ENCODE results near the gene BTBD9.
"Not testable (repeated sequence)": the region's sequence is repeated elsewhere in the genome, so short reads cannot be mapped to it uniquely, and the experiment has no call there.

The BTBD9 gene

DNA sequence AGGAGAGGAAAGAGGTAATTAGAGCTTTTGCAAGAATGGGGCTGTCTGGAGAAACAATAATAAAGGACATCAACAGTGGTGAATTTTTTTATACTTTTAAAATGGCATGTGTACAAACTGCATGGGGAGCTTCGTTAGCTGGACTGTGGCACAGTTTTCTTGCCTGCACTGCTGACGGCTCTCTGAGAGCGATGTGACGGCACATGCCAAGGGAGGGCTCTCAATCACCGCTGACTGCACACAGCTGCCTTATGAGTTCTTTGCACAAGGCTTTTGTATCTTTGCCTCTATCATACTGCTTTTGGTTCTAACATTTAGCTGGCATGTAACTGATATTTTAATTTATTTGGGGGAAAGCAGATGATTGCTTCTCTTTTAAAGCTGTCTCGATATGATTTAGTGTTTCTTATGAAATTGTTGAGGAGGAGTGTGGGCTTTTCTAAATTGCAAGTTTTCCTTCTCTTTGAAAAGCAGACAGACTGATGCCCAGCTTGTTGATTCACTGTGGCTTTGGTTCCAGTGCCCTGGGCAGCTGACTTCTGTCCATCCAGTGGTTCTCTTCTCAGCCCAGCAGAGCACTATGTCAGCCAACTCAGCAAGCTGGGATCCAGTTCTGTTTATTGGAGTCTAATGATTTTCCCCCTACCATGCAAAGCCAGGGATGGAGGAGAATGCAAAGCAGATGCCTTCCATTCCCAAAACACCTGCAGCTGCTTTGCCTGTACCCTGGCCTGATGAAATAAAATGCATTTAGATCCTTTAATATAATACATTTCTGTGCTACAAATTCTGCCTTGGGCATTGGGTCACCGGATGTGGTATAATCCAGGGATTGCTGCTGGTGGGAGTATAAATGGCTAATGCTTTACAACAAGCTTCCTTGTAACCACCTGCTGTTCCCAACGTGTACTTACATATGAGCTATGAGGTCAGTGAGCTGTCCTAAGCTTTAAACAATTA, 496.3 kb downstream of the BTBD9 start:
- no peak for DNase-seq (ENCODE audit: low read depth)

- no peak for DNase-seq (ENCODE audit: low read depth)
Measured at GRCh38 chr6:38142178-38142902, 497.4 kb downstream of the BTBD9 start.

DNA sequence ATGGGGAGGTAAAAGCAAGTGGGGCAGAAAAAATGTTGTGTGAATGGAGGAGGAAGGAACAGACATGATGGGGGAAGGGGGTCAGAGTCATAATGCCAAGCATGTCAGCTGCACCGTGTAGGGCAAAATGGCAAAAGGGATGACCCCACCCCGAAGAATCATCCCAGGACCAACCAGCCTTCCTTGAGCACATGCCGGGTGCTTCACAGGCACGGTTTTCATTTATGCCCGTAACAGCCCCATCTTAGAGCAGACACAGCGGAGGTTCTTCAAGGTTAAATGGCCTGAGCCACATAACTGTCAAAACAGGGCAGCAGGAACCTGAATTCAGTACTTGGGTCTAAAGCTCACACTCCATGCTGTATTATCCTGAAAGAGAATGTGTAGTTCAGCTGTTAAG, 498.0 kb downstream of the BTBD9 start:
- no peak for DNase-seq (ENCODE audit: low read depth)

DNA sequence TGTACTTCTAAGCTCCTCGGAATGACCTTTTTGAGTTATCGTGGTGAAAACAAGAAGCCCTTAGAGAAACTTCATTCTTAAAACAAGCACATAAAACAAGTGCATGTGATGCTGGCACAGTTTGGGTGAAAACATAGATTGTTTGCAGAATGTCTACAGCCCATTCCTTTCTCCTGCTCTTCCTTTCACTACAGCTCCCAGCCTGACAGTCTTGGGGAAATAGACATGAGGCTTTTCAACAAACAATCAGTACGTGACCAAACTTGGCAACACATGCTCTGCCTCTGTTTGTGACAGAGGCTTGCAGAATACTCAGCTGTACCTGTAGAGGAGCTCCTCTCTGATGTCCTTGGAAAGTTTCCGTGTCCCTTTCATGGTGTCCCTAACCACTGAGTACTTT, 498.6 kb downstream of the BTBD9 start:
- DNase-seq (ENCODE audit: low read depth) = no peak

DNA sequence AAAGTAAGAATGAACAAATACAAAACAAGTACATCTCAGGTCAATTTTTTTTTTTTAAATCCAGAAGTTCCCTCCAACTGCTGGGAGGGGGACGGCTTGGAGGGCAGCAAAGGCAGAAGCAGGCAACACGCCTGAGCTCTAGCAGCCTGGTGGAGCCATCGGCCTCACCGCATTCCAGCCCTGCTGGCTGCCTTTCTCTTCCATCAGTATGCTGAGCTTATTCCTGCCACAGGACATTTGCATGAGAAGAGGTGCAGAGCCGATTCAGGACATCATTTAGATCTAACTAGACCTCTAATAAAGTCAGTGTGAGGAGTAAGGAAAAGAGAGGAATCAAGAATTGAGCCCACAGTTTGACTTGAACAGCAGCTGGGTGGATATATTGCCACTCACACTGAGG, 501.4 kb downstream of the BTBD9 start:
- no peak for DNase-seq (ENCODE audit: low read depth)

GRCh38 chr6:38137608-38138265, 502.0 kb downstream of the BTBD9 start:
- no peak for DNase-seq (ENCODE audit: low read depth)

- no peak for DNase-seq (ENCODE audit: low read depth)
Measured at GRCh38 chr6:38136547-38136946, 503.2 kb downstream of the BTBD9 start.

GRCh38 chr6:38134704-38135088, 505.0 kb downstream of the BTBD9 start:
- no peak for DNase-seq (ENCODE audit: low read depth)

- no peak for DNase-seq (ENCODE audit: low read depth)
Measured at GRCh38 chr6:38133932-38134703, 505.6 kb downstream of the BTBD9 start.

DNA sequence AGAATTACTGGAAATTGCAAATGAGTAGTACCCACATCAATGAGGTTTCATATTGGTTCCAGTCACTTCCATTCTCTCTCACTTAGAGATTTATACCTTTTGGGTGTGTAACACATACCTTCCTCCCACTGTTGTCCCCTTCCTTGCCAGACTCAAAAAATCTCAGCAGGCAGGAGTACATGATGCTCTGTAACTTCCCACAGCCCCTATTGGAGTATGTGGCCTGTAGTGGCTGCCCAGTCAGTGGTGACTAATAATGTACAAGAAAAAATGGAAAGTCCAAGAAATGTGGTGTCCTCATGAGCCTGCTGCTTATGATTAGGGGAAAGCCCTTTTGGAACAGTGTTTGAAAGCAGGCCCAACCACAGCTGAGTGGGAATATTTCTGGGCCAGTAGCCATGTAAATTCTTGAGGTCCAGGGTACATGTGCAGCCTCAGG, 508.2 kb downstream of the BTBD9 start:
- DNase-seq (ENCODE audit: low read depth) = no peak

- DNase-seq (ENCODE audit: low read depth) = no peak
Measured at GRCh38 chr6:38127284-38127683, 512.4 kb downstream of the BTBD9 start.

- not testable (repeated sequence) for DNase-seq (ENCODE audit: low read depth)
Measured at GRCh38 chr6:38124224-38124926, 515.4 kb downstream of the BTBD9 start.

GRCh38 chr6:38119516-38119915, 520.2 kb downstream of the BTBD9 start:
- no peak for DNase-seq (ENCODE audit: low read depth)

- no peak for DNase-seq (ENCODE audit: low read depth)
Measured at GRCh38 chr6:38118791-38119365, 520.9 kb downstream of the BTBD9 start.

Measured in stimulated activated CD8-positive, alpha-beta memory T cell treated with anti-CD3 and anti-CD28 coated beads, Interleukin-15, amount 100 ng/mL, for 24 hours (primary cell).